ACC112 (cell line): ENCODE measurements around the gene AKR1E2.

Experiments used
- H2AFZ ChIP-seq: fragments of 200-600 bp; sonication (generic); one replicate; pipeline ENCODE4 v1.6.0; 2017; ENCODE audit warnings: antibody characterized with exemption, low read length; ENCODE audit not compliant: unreplicated experiment
- H3K27ac ChIP-seq: fragments of 200-600 bp; sonication (generic); 2 replicates; pipeline ENCODE4 v1.5.1; 2014; ENCODE audit warnings: low read depth, mild to moderate bottlenecking, antibody characterized with exemption, low read length, moderate library complexity
- H3K27me3 ChIP-seq: fragments of 200-600 bp; sonication (generic); 2 replicates; pipeline ENCODE4 v1.6.1; 2014; ENCODE audit warnings: mild to moderate bottlenecking, antibody characterized with exemption, low read length, moderate library complexity, mixed read lengths; ENCODE audit not compliant: insufficient read depth
- H3K36me3 ChIP-seq: fragments of 200-600 bp; sonication (generic); 2 replicates; pipeline ENCODE4 v1.6.1; 2016; ENCODE audit warnings: mild to moderate bottlenecking, antibody characterized with exemption, low read length, moderate library complexity, mixed read lengths; ENCODE audit not compliant: insufficient read depth
- H3K4me1 ChIP-seq: fragments of 200-600 bp; sonication (generic); one replicate; pipeline ENCODE4 v1.6.1; 2016; ENCODE audit warnings: low read length, mixed read lengths; ENCODE audit not compliant: insufficient read depth, unreplicated experiment, control insufficient read depth
- H3K4me3 ChIP-seq: fragments of 200-600 bp; sonication (generic); 2 replicates; pipeline ENCODE4 v1.5.1; 2014; ENCODE audit warnings: mild to moderate bottlenecking, low read depth, low read length
- H3K79me2 ChIP-seq: fragments of 200-600 bp; sonication (generic); one replicate; pipeline ENCODE4 v1.6.0; 2016; ENCODE audit warnings: low read length; ENCODE audit not compliant: control insufficient read depth, unreplicated experiment, insufficient read depth

AKR1E2 gene

GRCh38 chr10:4792381-4792780 lies 33.6 kb upstream of the AKR1E2 start:
- Histone ChIP-seq H3K27ac (no peak overlapping the region), H3K27me3 (no peaks in the 10 kb centered on the region), H3K79me2 (no peaks in the 10 kb centered on the region), H3K4me1 (no peaks in the 10 kb centered on the region), H3K36me3 (no peaks in the 10 kb centered on the region), H2AFZ (no peak overlapping the region), H3K4me3 (no peak overlapping the region)

GRCh38 chr10:4801405-4801804 lies 24.6 kb upstream of the AKR1E2 start:
- H3K27me3 ChIP-seq: no peaks in the 10 kb centered on the region
- no peak overlapping the region for H3K27ac ChIP-seq
- peaks cover 17% of the 10 kb centered on the region for H3K4me1 ChIP-seq
- no peaks in the 10 kb centered on the region for H3K36me3 ChIP-seq
- H2AFZ ChIP-seq: no peak overlapping the region
- no peak overlapping the region for H3K4me3 ChIP-seq
- no peaks in the 10 kb centered on the region for H3K79me2 ChIP-seq

GRCh38 chr10:4802711-4803487 lies 23.1 kb upstream of the AKR1E2 start:
- H2AFZ ChIP-seq: no peak overlapping the region
- no peaks in the 10 kb centered on the region for H3K79me2 ChIP-seq
- H3K27me3 ChIP-seq: no peaks in the 10 kb centered on the region
- H3K36me3 ChIP-seq: no peaks in the 10 kb centered on the region
- no peak overlapping the region for H3K4me3 ChIP-seq
- peaks cover 21% of the 10 kb centered on the region for H3K4me1 ChIP-seq
- no peak overlapping the region; the same call in 1 of the 2 replicates for H3K27ac ChIP-seq

GRCh38 chr10:4803822-4804221 lies 22.2 kb upstream of the AKR1E2 start:
- Histone ChIP-seq H3K4me3 (no peak overlapping the region), H3K27me3 (no peaks in the 10 kb centered on the region), H2AFZ (peak overlapping the region; percentile 18), H3K4me1 (peaks cover 29% of the 10 kb centered on the region), H3K27ac (peak overlapping the region; percentile 67), H3K79me2 (no peaks in the 10 kb centered on the region), H3K36me3 (no peaks in the 10 kb centered on the region)

GRCh38 chr10:4804465-4804864 lies 21.5 kb upstream of the AKR1E2 start:
- Histone ChIP-seq H3K27me3 (no peaks in the 10 kb centered on the region), H2AFZ (peak overlapping the region; percentile 79), H3K27ac (peak overlapping the region; percentile 67), H3K4me1 (peaks cover 29% of the 10 kb centered on the region), H3K36me3 (no peaks in the 10 kb centered on the region), H3K79me2 (no peaks in the 10 kb centered on the region), H3K4me3 (no peak overlapping the region)

GRCh38 chr10:4806534-4806933 lies 19.5 kb upstream of the AKR1E2 start:
- Histone ChIP-seq H3K79me2 (no peaks in the 10 kb centered on the region), H3K36me3 (no peaks in the 10 kb centered on the region), H3K4me3 (no peak overlapping the region), H3K4me1 (peaks cover 36% of the 10 kb centered on the region), H3K27ac (no peak overlapping the region), H3K27me3 (no peaks in the 10 kb centered on the region), H2AFZ (no peak overlapping the region)

- no peaks in the 10 kb centered on the region for H3K36me3 ChIP-seq
- H3K4me1 ChIP-seq: peaks cover 49% of the 10 kb centered on the region
- H3K79me2 ChIP-seq: no peaks in the 10 kb centered on the region
- H2AFZ ChIP-seq: peak overlapping the region; percentile 65
- peak overlapping the region; percentile 58 for H3K4me3 ChIP-seq
- peak overlapping the region; percentile 96 for H3K27ac ChIP-seq
- no peaks in the 10 kb centered on the region for H3K27me3 ChIP-seq
These were observed 18.1 kb upstream of the AKR1E2 start for GRCh38 chr10:4807761-4808507.

- Histone ChIP-seq H3K36me3 (no peaks in the 10 kb centered on the region), H3K4me3 (no peak overlapping the region), H3K27ac (no peak overlapping the region; the same call in 1 of the 2 replicates), H3K4me1 (peaks cover 49% of the 10 kb centered on the region), H3K79me2 (no peaks in the 10 kb centered on the region), H2AFZ (no peak overlapping the region), H3K27me3 (no peaks in the 10 kb centered on the region)
These were observed 16.9 kb upstream of the AKR1E2 start for GRCh38 chr10:4809156-4809555.

GRCh38 chr10:4810092-4810491 lies 15.9 kb upstream of the AKR1E2 start:
- Histone ChIP-seq H3K79me2 (no peaks in the 10 kb centered on the region), H3K27ac (peak overlapping the region; percentile 31), H3K36me3 (no peaks in the 10 kb centered on the region), H3K4me1 (peaks cover 48% of the 10 kb centered on the region), H2AFZ (peak overlapping the region; percentile 57), H3K4me3 (no peak overlapping the region), H3K27me3 (no peaks in the 10 kb centered on the region)

GRCh38 chr10:4812046-4812445 lies 14.0 kb upstream of the AKR1E2 start:
- Histone ChIP-seq H3K79me2 (no peaks in the 10 kb centered on the region), H3K27ac (peak overlapping the region; percentile 44), H3K27me3 (no peaks in the 10 kb centered on the region), H3K4me1 (peaks cover 44% of the 10 kb centered on the region), H3K36me3 (no peaks in the 10 kb centered on the region), H3K4me3 (no peak overlapping the region), H2AFZ (no peak overlapping the region)

- Histone ChIP-seq H3K79me2 (no peaks in the 10 kb centered on the region), H3K27ac (peak overlapping the region; percentile 74; the same call in 1 of the 2 replicates)
These were observed 13.0 kb upstream of the AKR1E2 start for GRCh38 chr10:4813023-4813422.

More at GRCh38 chr10:4813023-4813422, 13.0 kb upstream of the AKR1E2 start:
- Histone ChIP-seq H2AFZ (no peak overlapping the region), H3K27me3 (no peaks in the 10 kb centered on the region), H3K4me3 (no peak overlapping the region), H3K4me1 (peaks cover 39% of the 10 kb centered on the region), H3K36me3 (no peaks in the 10 kb centered on the region)
